Adipocyte (in vitro differentiated cells): Measurements from ENCODE around the gene ZNF587B.
"Not testable (repeated sequence)": the region's sequence is repeated elsewhere in the genome, so short reads cannot be mapped to it uniquely, and the experiment has no call there.

Source experiments
- DNase-seq: peaks from one replicate; pipeline ENCODE4 v3.0.0-alpha.2; 2015; ENCODE audit warnings: low read depth
- H3K27me3 ChIP-seq: replicated peaks from 2 replicates; pipeline ENCODE4 v1.7.0; 2013; ENCODE audit warnings: mild to moderate bottlenecking, low read length, moderate library complexity; ENCODE audit not compliant: control insufficient read depth, insufficient read depth
- H3K36me3 ChIP-seq: 2 replicates; pipeline ENCODE4 v1.7.0; 2013; ENCODE audit warnings: low read length, mild to moderate bottlenecking, moderate library complexity; ENCODE audit not compliant: control insufficient read depth, insufficient read depth, severe bottlenecking
- H3K4me1 ChIP-seq: 2 replicates; pipeline ENCODE4 v1.7.0; 2013; ENCODE audit warnings: mild to moderate bottlenecking, low read length, moderate library complexity; ENCODE audit not compliant: control insufficient read depth, insufficient read depth
- H3K4me3 ChIP-seq: 2 replicates; pipeline ENCODE4 v1.7.0; 2013; ENCODE audit warnings: mild to moderate bottlenecking, low read length, moderate library complexity
- H3K9ac ChIP-seq: 2 replicates; pipeline ENCODE4 v1.7.0; 2013; ENCODE audit warnings: mild to moderate bottlenecking, low read length, moderate library complexity
- H3K9me3 ChIP-seq: 2 replicates; pipeline ENCODE4 v1.7.0; 2013; ENCODE audit warnings: mild to moderate bottlenecking, low read length, moderate library complexity; ENCODE audit not compliant: control insufficient read depth

Gene ZNF587B

DNA sequence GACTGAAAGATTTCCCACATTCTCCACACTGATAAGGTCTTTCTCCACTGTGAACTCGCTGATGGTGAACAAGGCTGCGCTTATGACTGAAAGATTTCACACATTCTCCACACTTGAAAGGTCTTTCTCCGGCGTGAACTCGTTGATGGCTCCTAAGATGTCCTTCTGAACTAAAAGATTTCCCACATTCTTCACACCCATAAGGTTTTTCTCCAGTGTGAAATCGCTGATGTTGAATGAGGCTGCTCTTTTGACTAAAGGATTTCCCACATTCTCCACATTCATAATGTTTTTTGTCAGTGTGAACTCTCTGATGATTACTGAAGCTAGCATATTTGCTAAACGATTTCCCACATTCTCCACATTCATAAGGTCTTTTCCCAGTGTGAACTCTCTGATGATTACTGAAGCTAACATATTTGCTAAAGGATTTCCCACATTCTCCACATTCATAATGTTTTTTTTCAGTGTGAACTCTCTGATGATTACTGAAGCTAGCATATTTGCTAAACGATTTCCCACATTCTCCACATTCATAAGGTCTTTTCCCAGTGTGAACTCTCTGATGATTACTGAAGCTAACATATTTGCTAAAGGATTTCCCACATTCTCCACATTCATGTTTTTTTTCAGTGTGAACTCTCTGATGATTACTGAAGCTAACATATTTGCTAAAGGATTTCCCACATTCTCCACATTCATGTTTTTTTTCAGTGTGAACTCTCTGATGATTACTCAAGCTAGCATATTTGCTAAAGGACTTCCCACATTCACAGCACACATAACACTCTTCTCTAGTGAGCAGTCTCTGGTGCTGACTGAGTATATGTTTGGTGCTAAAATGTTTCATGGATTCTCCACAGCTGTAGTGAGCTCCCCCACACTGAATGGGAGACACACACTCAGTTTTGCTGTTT, 44.0 kb downstream of the ZNF587B start:
- H3K4me3 ChIP-seq = peak overlapping the region; percentile 65
- H3K27me3 ChIP-seq, H3K4me1 ChIP-seq, H3K9ac ChIP-seq, DNase-seq: not testable (repeated sequence)
- peaks cover 59% of the 10 kb centered on the region for H3K36me3 ChIP-seq
- H3K9me3 ChIP-seq = peaks cover 74% of the 10 kb centered on the region

DNA sequence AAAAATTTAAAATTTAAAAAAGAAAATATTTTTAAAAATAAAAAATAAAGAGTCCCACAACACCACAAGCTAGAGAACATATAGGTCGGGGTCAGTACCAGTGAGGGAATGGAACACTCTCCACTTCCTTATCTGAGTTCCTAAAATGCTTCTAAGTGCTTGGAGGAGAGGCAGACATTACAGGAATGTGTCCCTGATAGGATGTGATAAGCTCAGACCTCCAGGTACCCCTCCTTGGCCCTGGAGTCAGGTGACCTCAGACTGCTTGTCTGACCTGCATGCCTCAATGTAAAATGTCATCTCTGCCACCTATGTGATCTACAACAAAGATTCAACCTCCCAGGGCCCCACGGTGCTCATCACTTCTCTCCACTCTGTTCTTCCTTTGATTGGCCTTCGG, 55.9 kb downstream of the ZNF587B start:
- H3K36me3 ChIP-seq = peaks cover 12% of the 10 kb centered on the region
- H3K27me3 ChIP-seq = no peaks in the 10 kb centered on the region
- H3K9me3 ChIP-seq = no peaks in the 10 kb centered on the region
- no peak for DNase-seq
- no peak overlapping the region for H3K9ac ChIP-seq
- no peaks in the 10 kb centered on the region for H3K4me1 ChIP-seq
- no peak overlapping the region for H3K4me3 ChIP-seq

DNA sequence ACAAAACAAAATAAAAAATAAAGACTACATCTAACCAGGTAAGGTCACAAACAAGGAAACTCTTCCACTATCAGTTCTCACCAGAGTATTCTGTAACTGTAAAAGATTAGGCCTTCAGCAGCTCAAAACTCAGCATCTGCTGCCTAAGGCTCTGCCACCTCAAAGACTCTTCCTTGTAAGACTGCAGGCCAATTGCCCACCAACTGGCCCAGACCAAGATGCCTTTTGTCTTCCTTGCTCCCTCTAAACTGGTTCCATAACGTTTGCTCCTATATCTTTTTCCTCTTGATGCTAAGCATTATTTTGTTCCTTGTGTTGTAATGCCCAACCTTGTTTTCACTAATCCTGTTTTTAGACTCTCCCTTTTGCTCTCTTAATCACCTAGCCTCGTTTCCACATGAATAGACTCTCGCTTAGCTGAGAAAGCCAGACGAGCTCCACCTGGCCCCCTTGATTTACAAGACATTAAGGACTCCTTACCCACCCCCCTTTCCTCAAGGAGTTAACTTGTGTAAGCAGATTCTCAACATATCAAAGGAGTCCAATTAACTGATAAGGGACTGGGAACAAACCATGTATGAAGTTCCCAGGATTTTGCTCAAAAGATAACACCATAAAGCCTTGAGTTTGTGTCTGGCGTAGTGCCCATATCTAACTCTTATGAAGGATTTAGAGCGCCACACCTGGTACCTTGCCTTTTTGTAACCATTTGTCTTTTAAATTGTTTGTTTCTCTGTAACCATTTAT, 57.3 kb downstream of the ZNF587B start:
- peak overlapping the region; percentile 90 for H3K4me3 ChIP-seq
- H3K27me3 ChIP-seq = no peaks in the 10 kb centered on the region
- no peaks in the 10 kb centered on the region for H3K9me3 ChIP-seq
- peaks cover 12% of the 10 kb centered on the region for H3K36me3 ChIP-seq
- no peaks in the 10 kb centered on the region for H3K4me1 ChIP-seq
- peak; percentile 5 for DNase-seq
- H3K9ac ChIP-seq = peak overlapping the region; percentile 84

DNA sequence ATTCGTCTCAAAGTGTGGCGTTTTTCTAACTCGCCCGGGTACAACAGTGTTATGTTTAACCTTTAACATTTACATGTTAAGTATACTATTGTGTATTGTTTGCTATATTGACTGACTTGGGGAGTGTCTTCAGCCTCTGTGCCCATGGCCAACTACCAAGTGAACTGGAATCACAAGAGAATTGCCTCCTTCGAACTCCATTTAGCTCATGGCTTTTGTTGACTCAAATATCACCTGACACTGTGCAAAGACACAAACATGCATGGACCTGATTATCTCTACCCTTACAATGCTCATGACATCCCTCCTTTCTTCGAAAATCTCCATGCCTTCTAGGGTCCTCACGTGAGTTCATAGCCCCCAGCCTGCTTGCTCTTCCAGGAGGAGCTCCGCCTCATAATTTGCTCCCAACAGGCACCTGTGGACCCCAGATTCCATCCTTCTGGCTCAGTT, 58.0 kb downstream of the ZNF587B start:
- H3K36me3 ChIP-seq = peaks cover 12% of the 10 kb centered on the region
- no peaks in the 10 kb centered on the region for H3K9me3 ChIP-seq
- H3K4me3 ChIP-seq = peak overlapping the region; percentile 90
- H3K4me1 ChIP-seq = no peaks in the 10 kb centered on the region
- no peaks in the 10 kb centered on the region for H3K27me3 ChIP-seq
- peak overlapping the region; percentile 84 for H3K9ac ChIP-seq
- DNase-seq = peak; percentile 27

DNA sequence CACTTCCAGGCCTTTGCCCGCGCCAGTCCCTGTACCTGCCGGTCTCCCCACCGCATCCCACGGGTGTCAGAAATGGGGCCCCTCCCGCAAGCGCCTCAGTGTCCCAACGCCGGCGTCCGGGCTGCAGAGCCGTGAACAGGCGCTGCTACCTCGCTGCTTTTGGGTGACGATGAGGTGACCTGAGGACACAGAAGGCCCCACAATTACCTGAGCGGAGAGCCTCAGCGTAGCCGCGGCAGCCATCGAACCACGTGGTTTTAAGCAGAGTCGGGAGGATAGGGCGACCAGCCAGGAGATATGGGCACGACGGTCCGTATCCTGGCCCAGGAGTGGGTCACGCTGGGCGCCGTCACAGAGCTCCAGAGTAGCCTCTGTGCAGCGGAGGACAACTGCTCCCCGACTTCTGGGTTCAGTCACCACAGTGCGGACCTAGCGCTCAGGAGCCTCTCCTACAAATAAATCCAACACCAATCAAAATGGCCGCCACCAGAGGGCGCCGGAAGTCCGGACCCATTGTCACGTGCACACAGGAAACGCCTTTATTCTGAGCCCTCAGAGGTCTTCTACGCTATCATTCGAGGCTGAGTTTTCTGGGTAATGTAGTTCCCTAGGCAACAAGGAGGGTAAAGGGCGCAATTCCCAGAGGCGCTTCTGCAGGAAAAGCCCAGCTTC, 58.6 kb downstream of the ZNF587B start, which contains the start of gene ZNF814:
TSS of gene ZNF814 (minus strand) at position 478 of the 672 bp plus-strand sequence. CDS start at position 243, 235 bp downstream.
- DNase-seq = peak; percentile 87
- Histone ChIP-seq H3K9ac (peak within 1 kb of the TSS; percentile 84), H3K9me3 (no peaks in the 10 kb centered on the region), H3K36me3 (peaks cover 12% of the 10 kb centered on the region), H3K4me1 (no peaks in the 10 kb centered on the region), H3K27me3 (no peaks in the 10 kb centered on the region), H3K4me3 (peak within 1 kb of the TSS; percentile 90)

DNA sequence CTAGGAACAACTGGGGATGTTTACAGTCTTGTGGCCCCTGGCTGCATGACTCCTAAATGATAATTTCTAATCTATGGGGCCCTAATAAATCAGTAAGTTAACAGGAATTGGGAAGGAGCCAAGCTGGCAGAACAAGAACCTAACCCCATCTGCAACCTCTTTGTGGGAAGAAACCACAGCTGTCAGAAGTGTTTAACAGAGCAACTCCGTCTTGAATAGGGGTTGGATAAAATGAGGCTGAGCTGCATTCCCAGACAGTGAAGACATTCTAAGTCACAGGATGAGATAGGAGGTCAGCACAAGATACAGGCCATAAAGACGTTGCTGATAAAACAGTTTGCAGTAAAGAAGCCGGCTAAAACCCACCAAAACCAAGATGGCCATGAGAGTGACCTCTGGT, 60.6 kb downstream of the ZNF587B start:
- not testable (repeated sequence) for H3K27me3 ChIP-seq, H3K9ac ChIP-seq, H3K4me3 ChIP-seq, H3K36me3 ChIP-seq, DNase-seq, H3K9me3 ChIP-seq, H3K4me1 ChIP-seq
